Subcutaneous abdominal adipose tissue (tissue), 5 donors: ENCODE measurements around the gene NRG3.

Experiments
- H3K27ac ChIP-seq: one replicate; pipeline ENCODE4 v1.7.0; 2013; ENCODE audit warnings: low read depth, mild to moderate bottlenecking, inconsistent platforms, low read length, moderate library complexity
- H3K27me3 ChIP-seq, 5 donors: one replicate each; pipeline ENCODE4 v1.7.0; 2013; ENCODE audit warnings: low read length in 5 of 5, inconsistent platforms in 1 of 5; ENCODE audit not compliant: control insufficient read depth in 5 of 5, insufficient read depth in 4 of 5
- H3K36me3 ChIP-seq, 5 donors: one replicate each; pipeline ENCODE4 v1.7.0; 2013; ENCODE audit warnings: low read length in 5 of 5; ENCODE audit not compliant: control insufficient read depth in 5 of 5, insufficient read depth in 5 of 5
- H3K4me1 ChIP-seq, 5 donors: one replicate each; pipeline ENCODE4 v1.7.0; 2013; ENCODE audit warnings: low read length in 5 of 5, mild to moderate bottlenecking in 3 of 5, moderate library complexity in 1 of 5; ENCODE audit not compliant: control insufficient read depth in 5 of 5, insufficient read depth in 5 of 5
- H3K4me3 ChIP-seq, 5 donors: one replicate each; pipeline ENCODE4 v1.7.0; 2013; ENCODE audit warnings: low read length in 5 of 5, low read depth in 1 of 5
- H3K9ac ChIP-seq, 5 donors: one replicate each; pipeline ENCODE4 v1.7.0; 2013; ENCODE audit warnings: low read length in 5 of 5, mild to moderate bottlenecking in 4 of 5, moderate library complexity in 3 of 5
- H3K9me3 ChIP-seq, 5 donors: one replicate each; pipeline ENCODE4 v1.7.0; 2013; ENCODE audit warnings: low read length in 5 of 5; ENCODE audit not compliant: control insufficient read depth in 5 of 5
- donor health status: healthy.
- donor health status: healthy.
- donor health status: healthy.
- donor health status: healthy.
- donor health status: healthy.

Gene NRG3

DNA sequence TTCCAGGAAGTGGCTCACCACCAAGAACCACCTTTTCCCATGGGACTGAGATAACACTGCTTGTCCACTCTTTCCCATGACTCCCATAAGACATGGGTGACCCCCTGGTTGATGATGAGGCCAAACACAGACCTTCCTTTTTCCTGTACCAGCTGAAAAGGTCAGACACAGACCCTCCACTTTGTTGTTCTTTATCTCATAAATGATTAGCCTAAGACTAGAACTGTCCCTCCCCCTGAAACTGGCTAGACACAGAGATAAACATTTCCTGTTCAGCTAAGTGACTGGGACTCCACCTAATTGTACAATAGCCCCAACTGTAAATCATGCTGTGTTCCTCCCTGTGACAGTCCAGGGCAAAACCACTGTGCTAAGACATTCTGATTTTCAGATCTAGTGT is 8.2 kb upstream of the NRG3 start:
- no peaks in the 10 kb centered on the region for H3K27me3 ChIP-seq
- H3K4me3 ChIP-seq, result no peak overlapping the region
- peaks cover 0 to 4% (median 0%) of the 10 kb centered on the region in 5 donors for H3K9me3 ChIP-seq
- H3K4me1 ChIP-seq, result no peaks in the 10 kb centered on the region
- H3K36me3 ChIP-seq, result no peaks in the 10 kb centered on the region
- H3K27ac ChIP-seq, result no peak overlapping the region
- no peak overlapping the region for H3K9ac ChIP-seq

DNA sequence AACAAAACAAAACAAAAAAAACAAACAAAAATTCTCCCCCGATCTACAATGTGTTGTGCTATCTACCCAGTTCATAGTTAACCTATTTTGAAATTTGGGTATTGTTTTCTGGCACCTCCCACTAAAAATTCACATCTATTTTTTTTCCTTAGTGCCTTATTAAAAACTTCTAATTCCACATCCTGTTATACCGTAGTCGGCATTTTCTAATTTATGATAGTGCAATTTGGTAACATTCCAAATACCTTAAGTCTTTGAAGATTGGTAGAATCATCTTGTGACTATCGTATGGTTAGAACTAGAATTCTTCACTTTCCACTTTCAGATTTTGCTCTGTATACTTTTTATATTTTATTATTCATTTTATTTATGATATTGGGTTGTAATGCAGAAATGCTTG is 4.5 kb upstream of the NRG3 start:
- Histone ChIP-seq H3K9ac (no peak overlapping the region), H3K4me3 (no peak overlapping the region), H3K27me3 (peaks cover 9 to 19% (median 12%) of the 10 kb centered on the region in 5 donors), H3K9me3 (peaks cover 0 to 4% (median 0%) of the 10 kb centered on the region in 5 donors), H3K27ac (no peak overlapping the region), H3K4me1 (peaks cover 0 to 8% (median 8%) of the 10 kb centered on the region in 5 donors), H3K36me3 (no peaks in the 10 kb centered on the region)

DNA sequence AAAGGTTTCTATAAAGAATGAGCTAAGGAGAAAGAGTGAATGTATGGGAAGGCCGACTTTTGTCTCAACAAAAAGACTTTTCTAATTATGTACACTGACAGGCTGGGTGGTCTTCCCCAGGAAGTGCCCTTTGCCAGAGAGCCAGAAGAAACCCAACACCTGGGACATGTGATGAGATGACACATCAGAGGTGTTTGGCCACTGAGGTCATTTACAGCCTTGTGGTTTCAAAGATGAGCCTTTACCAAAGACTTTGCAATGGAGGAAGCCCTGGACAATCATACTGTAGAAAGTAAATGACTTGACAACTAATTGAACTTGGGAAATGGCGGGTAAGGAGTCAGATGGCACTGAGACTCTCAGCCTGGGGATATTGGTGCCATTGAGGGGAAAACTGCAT is 3.4 kb upstream of the NRG3 start:
- Histone ChIP-seq H3K4me1 (peaks cover 0 to 19% (median 15%) of the 10 kb centered on the region in 5 donors), H3K9ac (no peak overlapping the region), H3K4me3 (no peak overlapping the region), H3K27ac (no peak overlapping the region), H3K27me3 (peaks cover 20 to 30% (median 23%) of the 10 kb centered on the region in 5 donors), H3K9me3 (peaks cover 0 to 4% (median 0%) of the 10 kb centered on the region in 5 donors), H3K36me3 (no peaks in the 10 kb centered on the region)

DNA sequence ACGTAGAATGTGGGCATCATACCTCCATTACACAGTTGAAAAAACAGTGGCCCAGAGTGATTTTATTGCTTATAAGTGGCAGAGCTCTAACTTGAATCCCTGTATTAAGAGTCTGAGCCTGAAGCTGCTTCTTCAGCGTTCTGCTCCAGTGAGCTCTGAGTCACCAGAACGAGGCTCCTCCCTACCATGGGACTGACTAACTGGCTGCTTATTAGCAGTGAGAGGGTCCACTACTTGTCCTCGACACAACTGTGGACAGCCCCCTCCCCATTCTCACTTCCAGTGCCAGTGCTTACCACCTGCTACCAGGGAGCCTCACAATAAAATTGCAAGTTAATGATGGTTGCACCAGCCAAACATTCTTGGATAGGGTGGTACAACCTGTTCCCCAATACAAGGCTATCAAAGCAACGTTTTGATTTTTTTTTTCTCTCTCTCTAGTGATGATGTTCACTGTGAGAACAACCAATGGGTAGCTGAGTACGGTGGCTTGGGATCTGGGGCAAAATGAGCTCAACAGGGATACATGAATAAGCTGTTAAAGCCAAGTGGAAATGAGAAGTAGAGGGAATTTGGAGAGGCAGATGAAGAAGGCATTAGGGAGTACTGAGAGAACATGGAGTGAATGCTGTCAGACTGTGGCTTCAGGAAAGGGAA is 2.7 kb upstream of the NRG3 start:
- no peak overlapping the region for H3K27ac ChIP-seq
- H3K36me3 ChIP-seq, result no peaks in the 10 kb centered on the region
- no peak overlapping the region for H3K9ac ChIP-seq
- peaks cover 23 to 35% (median 31%) of the 10 kb centered on the region in 5 donors for H3K27me3 ChIP-seq
- peaks cover 0 to 19% (median 15%) of the 10 kb centered on the region in 5 donors for H3K4me1 ChIP-seq
- H3K4me3 ChIP-seq, result no peak overlapping the region
- H3K9me3 ChIP-seq, result peaks cover 0 to 4% (median 0%) of the 10 kb centered on the region in 5 donors

DNA sequence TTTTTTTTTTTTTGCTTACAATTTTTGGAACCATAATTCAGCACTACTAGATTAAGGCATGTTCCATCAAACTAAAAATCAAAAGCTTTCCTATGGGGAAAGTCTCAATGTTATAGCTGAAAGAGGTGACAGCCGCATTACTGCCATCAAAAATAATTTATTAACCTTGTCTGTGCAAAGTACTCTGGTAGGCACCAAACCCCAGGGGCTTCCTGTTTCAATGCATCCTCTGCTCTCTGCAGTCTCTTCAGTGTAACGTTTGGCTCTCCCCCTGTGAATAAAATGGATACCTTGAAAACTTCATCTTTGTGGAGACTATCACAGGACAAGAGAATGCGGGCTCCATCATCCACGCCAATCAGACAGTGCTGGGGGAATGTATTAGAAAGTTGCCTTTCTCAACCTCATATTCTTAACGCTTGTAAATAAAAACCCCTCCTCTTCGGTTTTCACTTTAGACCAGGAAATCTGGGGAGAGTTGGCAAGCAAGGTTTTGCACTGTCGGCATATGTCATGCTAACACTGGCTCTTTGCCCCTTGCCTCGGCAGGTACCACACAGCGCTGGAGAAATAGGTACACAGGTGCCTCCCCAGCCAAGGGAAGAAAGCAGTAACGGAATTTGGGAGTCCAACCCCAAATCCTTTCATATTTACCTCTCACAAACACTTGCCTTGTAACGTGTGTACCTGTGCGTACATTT is 1.6 kb upstream of the NRG3 start:
- H3K36me3 ChIP-seq, result no peaks in the 10 kb centered on the region
- H3K4me3 ChIP-seq, result no peak overlapping the region
- H3K9me3 ChIP-seq, result peaks cover 0 to 4% (median 0%) of the 10 kb centered on the region in 5 donors
- H3K9ac ChIP-seq, result no peak overlapping the region
- peaks cover 23 to 40% (median 34%) of the 10 kb centered on the region in 5 donors for H3K27me3 ChIP-seq
- H3K4me1 ChIP-seq, result peaks cover 0 to 19% (median 15%) of the 10 kb centered on the region in 5 donors
- H3K27ac ChIP-seq, result no peak overlapping the region

DNA sequence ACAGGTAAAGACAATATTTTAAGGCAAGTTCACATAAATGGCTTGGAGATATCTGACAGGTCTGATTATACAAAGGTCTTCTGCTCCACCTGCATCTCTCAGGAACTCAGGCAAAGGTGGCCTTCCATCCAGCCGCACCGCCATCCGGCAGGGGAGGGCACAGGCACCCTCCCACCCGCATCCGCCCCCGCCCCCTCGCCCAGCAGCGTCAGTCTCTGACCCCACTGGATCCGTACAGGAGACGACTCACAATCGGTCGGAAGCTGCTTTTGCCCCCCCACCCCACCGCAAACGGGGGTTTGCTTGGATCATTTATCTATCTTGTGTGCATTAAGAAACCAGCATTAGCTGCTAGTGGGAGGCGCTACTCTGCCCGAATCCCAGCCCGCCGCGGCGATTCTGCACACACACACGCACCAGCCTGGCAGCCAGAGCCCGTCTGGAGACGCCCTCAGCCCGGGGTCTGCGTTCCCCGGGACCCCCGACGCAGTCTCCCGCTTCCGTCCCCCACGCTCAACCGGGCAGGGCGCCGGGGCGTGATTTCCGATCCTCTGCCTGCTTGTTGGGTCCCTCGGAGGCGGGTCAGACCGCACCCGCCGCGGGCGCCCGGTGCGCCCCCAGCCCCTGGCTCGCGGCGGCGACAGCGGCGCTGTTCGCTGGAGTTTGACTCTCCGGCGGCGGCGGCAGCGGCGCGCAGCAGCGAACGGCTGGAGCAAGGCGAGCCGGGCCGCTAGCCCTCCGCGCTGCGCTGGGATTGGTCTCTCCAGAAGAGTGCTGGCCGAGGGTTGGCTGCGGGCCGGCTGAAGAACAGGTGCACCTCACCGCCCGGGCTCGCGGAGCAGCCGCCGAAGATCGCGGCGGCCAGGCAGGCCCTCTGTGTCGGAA is 820 bp upstream of the NRG3 start:
- Histone ChIP-seq H3K9me3 (peaks cover 0 to 4% (median 0%) of the 10 kb centered on the region in 5 donors), H3K9ac (no peak overlapping the region), H3K4me1 (peaks cover 0 to 19% (median 15%) of the 10 kb centered on the region in 5 donors), H3K4me3 (peak overlapping the region in 3 of 5 donors; percentile 8 to 42 (median 26)), H3K36me3 (no peaks in the 10 kb centered on the region), H3K27me3 (peaks cover 23 to 40% (median 34%) of the 10 kb centered on the region in 5 donors), H3K27ac (no peak overlapping the region)

DNA sequence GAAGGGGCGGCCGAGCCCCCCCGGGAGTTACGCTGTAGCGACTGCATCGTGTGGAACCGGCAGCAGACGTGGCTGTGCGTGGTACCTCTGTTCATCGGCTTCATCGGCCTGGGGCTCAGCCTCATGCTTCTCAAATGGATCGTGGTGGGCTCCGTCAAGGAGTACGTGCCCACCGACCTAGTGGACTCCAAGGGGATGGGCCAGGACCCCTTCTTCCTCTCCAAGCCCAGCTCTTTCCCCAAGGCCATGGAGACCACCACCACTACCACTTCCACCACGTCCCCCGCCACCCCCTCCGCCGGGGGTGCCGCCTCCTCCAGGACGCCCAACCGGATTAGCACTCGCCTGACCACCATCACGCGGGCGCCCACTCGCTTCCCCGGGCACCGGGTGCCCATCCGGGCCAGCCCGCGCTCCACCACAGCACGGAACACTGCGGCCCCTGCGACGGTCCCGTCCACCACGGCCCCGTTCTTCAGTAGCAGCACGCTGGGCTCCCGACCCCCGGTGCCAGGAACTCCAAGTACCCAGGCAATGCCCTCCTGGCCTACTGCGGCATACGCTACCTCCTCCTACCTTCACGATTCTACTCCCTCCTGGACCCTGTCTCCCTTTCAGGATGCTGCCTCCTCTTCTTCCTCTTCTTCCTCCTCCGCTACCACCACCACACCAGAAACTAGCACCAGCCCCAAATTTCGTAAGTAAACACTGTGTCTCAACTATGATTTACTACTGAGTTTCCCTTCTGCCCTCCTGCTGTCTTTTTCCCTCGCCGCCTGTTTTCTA is 666 bp downstream of the NRG3 start:
- no peak overlapping the region for H3K9ac ChIP-seq
- peak overlapping the region; percentile 26 to 49 (median 44) for H3K4me3 ChIP-seq
- no peaks in the 10 kb centered on the region for H3K9me3 ChIP-seq
- peaks cover 0 to 19% (median 15%) of the 10 kb centered on the region in 5 donors for H3K4me1 ChIP-seq
- no peaks in the 10 kb centered on the region for H3K36me3 ChIP-seq
- H3K27ac ChIP-seq, result no peak overlapping the region
- H3K27me3 ChIP-seq, result peaks cover 23 to 40% (median 34%) of the 10 kb centered on the region in 5 donors

DNA sequence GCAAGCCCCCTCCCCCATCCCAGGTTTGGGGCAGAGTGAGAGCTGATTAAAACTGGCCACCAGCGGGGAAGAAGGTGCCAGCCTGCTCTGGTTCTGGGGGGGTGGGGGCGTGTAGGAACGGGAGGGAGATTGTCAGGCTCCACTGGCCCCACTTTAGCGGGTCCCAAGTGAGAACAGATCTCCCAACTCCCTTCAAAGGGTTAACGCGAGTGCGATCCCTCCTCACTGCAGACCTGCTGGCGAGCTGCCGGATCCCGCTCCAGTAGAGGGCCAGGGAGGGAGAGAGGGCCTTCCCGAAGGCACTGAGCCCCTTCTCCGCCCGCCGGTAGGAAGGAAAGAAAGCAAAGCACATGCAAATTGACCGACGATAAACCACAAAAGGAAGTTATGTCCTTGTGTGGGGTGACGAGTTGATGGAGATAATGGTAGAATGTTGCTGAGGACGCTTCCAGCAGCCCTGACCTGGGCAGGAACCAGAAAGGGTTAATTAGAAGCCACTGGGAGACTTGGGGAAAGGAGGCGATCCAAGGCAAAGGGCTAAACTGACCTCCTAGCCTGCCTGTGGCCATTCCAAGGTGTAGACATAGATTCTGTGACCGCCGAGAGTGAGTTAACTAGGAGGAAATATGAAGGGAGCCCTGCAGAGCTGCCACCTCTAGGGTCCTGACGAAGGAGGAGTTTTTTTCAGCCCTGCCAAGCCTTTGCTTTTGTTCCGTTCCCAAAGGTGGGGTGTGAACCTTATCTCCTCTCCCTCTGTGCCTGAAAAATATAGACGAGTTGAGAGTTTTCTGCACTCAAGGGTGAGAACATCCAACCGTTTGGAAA is 1.5 kb downstream of the NRG3 start:
- H3K9me3 ChIP-seq, result no peaks in the 10 kb centered on the region
- H3K4me3 ChIP-seq, result peak overlapping the region in 1 of 5 donors; percentile 8
- no peaks in the 10 kb centered on the region for H3K36me3 ChIP-seq
- peaks cover 23 to 40% (median 34%) of the 10 kb centered on the region in 5 donors for H3K27me3 ChIP-seq
- no peak overlapping the region for H3K9ac ChIP-seq
- H3K27ac ChIP-seq, result no peak overlapping the region
- peaks cover 0 to 19% (median 15%) of the 10 kb centered on the region in 5 donors for H3K4me1 ChIP-seq

DNA sequence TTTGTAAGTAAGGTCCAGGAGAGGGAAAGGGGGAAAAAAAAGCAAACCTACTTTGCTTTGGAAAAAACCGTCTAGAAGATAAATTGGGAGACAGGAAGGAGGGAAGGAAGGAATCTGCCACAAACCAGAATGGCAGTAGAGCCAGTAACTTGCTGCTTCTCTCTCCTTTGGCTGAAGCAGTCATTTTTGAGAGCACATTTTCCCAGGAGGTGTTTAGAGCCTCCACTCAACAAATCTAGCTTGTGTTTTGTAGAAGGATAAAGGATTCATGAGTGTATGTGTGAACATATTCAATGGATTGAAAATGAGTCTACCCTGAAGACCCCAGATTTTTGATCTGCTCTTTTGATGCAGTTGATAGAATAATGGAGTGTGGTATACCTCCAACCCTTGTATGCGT is 2.6 kb downstream of the NRG3 start:
- Histone ChIP-seq H3K27ac (no peak overlapping the region), H3K9ac (no peak overlapping the region), H3K9me3 (no peaks in the 10 kb centered on the region), H3K36me3 (no peaks in the 10 kb centered on the region), H3K27me3 (peaks cover 23 to 39% (median 34%) of the 10 kb centered on the region in 5 donors), H3K4me1 (peaks cover 0 to 19% (median 15%) of the 10 kb centered on the region in 5 donors), H3K4me3 (no peak overlapping the region)
